ENCODE measurements around the gene RTBDN.

RTBDN gene

DNA sequence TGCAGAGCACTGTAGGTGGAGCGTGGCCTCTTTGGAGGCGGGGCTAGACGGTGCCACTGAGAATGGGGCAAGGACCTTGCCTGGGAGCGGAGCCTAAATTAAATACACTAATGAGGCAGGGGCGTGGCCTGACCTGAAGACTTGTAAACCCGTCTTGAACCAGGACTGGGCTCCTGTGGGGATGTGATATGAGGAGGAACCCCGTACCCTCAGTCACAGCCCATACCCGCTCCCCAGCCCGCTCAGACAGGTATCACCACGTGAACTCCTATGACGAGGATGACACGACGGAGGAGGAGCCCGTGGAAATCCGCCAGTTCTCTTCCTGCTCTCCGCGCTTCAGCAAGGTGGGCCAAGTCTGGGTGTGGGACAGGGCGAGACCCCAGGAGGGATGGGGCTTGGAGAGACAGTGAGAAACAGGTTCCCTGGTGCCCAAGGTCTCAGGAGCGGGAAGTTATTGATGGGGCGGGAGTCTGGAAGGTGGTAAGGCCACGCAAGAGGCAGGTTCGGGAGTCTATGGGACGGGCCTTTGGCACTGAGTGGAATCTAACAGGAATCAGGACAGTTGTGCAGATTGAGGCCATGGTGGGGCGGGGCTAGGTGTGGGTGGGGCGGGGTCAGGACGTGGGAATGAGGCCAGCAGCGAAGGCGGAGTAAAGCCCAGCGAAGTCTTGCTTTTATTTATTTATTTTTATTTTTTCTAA lies 32.2 kb upstream of the RTBDN start:
- in situ Hi-C loops (cut with HindIII; ENCODE audit: low sequenced_read_pairs) = no loop called here
- TF ChIP-seq, protein P1, sequence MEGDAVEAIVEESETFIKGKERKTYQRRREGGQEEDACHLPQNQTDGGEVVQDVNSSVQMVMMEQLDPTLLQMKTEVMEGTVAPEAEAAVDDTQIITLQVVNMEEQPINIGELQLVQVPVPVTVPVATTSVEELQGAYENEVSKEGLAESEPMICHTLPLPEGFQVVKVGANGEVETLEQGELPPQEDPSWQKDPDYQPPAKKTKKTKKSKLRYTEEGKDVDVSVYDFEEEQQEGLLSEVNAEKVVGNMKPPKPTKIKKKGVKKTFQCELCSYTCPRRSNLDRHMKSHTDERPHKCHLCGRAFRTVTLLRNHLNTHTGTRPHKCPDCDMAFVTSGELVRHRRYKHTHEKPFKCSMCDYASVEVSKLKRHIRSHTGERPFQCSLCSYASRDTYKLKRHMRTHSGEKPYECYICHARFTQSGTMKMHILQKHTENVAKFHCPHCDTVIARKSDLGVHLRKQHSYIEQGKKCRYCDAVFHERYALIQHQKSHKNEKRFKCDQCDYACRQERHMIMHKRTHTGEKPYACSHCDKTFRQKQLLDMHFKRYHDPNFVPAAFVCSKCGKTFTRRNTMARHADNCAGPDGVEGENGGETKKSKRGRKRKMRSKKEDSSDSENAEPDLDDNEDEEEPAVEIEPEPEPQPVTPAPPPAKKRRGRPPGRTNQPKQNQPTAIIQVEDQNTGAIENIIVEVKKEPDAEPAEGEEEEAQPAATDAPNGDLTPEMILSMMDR (IDR thresholded peaks at IDR 0.05; ENCODE audit: low read depth, low read length) = no peak
- no peak overlapping the region for H3K4me3 ChIP-seq (ENCODE audit: low read depth, low read length)
- DNase-seq (ENCODE audit: low read depth, low spot score) = no peak

- in situ Hi-C loops (cut with HindIII; ENCODE audit: low sequenced_read_pairs) = no loop called here
- DNase-seq (ENCODE audit: low read depth, low spot score) = no peak
- TF ChIP-seq, protein P1 (IDR thresholded peaks at IDR 0.05; ENCODE audit: low read depth, low read length) = no peak
- no peak overlapping the region for H3K4me3 ChIP-seq (ENCODE audit: low read depth, low read length)
Measured at GRCh38 chr19:12865746-12866415, 31.5 kb upstream of the RTBDN start.

- TF ChIP-seq, protein P1 (IDR thresholded peaks at IDR 0.05; ENCODE audit: low read depth, low read length) = no peak
- no peak overlapping the region for H3K4me3 ChIP-seq (ENCODE audit: low read depth, low read length)
- no peak for DNase-seq (ENCODE audit: low read depth, low spot score)
- in situ Hi-C loops (cut with HindIII; ENCODE audit: low sequenced_read_pairs) = no loop called here
Measured at GRCh38 chr19:12864721-12865715, 30.6 kb upstream of the RTBDN start.

DNA sequence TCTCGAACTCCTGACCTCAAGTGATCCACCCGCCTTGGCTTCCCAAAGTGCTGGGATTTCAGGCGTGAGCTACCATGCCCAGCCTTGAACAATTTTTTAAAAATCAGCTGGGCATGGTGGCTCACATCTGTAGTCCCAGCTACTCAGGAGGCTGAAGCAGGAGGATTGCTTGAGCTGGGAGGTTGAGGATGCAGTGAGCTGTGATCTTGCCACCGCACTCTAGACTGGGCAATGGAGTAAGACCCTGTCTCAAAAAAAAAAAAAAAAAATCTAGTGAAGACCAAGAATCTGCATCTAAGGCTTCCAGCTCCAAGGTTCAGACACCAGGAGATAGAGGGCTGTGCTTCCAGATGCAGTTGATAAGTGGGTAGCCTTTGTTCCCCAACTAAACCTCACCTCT lies 29.8 kb upstream of the RTBDN start:
- in situ Hi-C loops (cut with HindIII; ENCODE audit: low sequenced_read_pairs) = no loop called here
- no peak overlapping the region for H3K4me3 ChIP-seq (ENCODE audit: low read depth, low read length)
- TF ChIP-seq, protein P1 (IDR thresholded peaks at IDR 0.05; ENCODE audit: low read depth, low read length) = no peak
- no peak for DNase-seq (ENCODE audit: low read depth, low spot score)

DNA sequence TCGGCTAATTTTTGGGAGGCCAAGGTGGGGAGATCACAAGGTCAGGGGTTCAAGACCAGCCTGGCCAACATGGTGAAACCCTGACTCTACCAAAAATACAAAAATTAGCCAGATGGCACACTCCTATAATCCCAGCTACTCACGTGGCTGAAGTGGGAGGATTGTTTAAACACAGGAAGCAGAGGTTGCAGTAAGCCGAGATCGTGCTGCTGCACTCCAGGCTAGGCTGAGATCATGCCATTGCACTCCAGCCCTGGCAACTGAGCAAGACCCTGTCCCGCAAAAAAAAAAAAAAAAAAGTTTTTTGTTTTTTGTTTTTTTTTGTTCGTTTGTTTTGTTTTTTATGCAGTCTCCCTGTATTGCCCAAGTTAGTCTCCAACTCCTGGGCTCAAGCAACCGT lies 25.2 kb upstream of the RTBDN start:
- DNase-seq (ENCODE audit: low read depth, low spot score) = no peak
- in situ Hi-C loops (cut with HindIII; ENCODE audit: low sequenced_read_pairs) = no loop called here

More for the DNA sequence above, 25.2 kb upstream of the RTBDN start:
- TF ChIP-seq, protein P1 (IDR thresholded peaks at IDR 0.05; ENCODE audit: low read depth, low read length) = no peak
- no peak overlapping the region for H3K4me3 ChIP-seq (ENCODE audit: low read depth, low read length)

All from astrocyte of the spinal cord (primary cell).